Ishikawa (cell line): ENCODE results near the gene GRID2.

Experiments
- CEBPB ChIP-seq: IDR thresholded peaks from 2 replicates; pipeline ENCODE4 v1.6.1; 2012
- CREB1 ChIP-seq: IDR thresholded peaks from 2 replicates; pipeline ENCODE4 v1.6.1; 2012; ENCODE audit warnings: low read depth
- EGR1 ChIP-seq: IDR thresholded peaks from 2 replicates; pipeline ENCODE4 v1.6.1; 2012
- EP300 ChIP-seq: IDR thresholded peaks from 2 replicates; pipeline ENCODE4 v1.6.1; 2012; ENCODE audit warnings: borderline replicate concordance
- FOXM1 ChIP-seq: IDR thresholded peaks from 2 replicates; pipeline ENCODE4 v1.6.1; 2012; ENCODE audit warnings: low read depth, borderline replicate concordance
- MAX ChIP-seq: IDR thresholded peaks from 2 replicates; pipeline ENCODE4 v1.6.1; 2012
- NFIC ChIP-seq: IDR thresholded peaks from 2 replicates; pipeline ENCODE4 v1.6.1; 2012
- RAD21 ChIP-seq: IDR thresholded peaks from 2 replicates; pipeline ENCODE4 v1.6.1; 2012; ENCODE audit warnings: low read depth
- REST ChIP-seq: IDR thresholded peaks from 2 replicates; pipeline ENCODE4 v1.6.1; 2012; ENCODE audit warnings: low read depth, mild to moderate bottlenecking
- TAF1 ChIP-seq: IDR thresholded peaks from 2 replicates; pipeline ENCODE4 v1.6.1; 2012; ENCODE audit warnings: low read depth, mild to moderate bottlenecking
- TCF12 ChIP-seq: IDR thresholded peaks from 2 replicates; pipeline ENCODE4 v1.6.1; 2012; ENCODE audit warnings: low read depth
- TEAD4 ChIP-seq: IDR thresholded peaks from 2 replicates; pipeline ENCODE4 v1.6.1; 2012
- USF1 ChIP-seq: IDR thresholded peaks from 2 replicates; pipeline ENCODE4 v1.6.1; 2012
- YY1 ChIP-seq: IDR thresholded peaks from 2 replicates; pipeline ENCODE4 v1.6.1; 2012; ENCODE audit warnings: low read depth
- ZBTB7A ChIP-seq: IDR thresholded peaks from 2 replicates; pipeline ENCODE4 v1.6.1; 2012; ENCODE audit warnings: low read depth

GRID2 gene

GRCh38 chr4:93289241-93289640, 985.5 kb downstream of the GRID2 start:
- TF ChIP-seq CEBPB (no peak), CREB1 (no peak), NFIC (no peak), EP300 (no peak), TCF12 (no peak), ZBTB7A (no peak), USF1 (no peak), REST (no peak), YY1 (no peak), FOXM1 (no peak), TEAD4 (no peak), TAF1 (no peak), EGR1 (no peak), MAX (no peak), RAD21 (no peak)

GRCh38 chr4:93289831-93290230, 986.1 kb downstream of the GRID2 start:
- TF ChIP-seq TAF1 (no peak), NFIC (no peak), TCF12 (no peak), REST (no peak), ZBTB7A (no peak), YY1 (no peak), RAD21 (no peak)

- TF ChIP-seq ZBTB7A (no peak), FOXM1 (no peak), YY1 (no peak), RAD21 (no peak), REST (no peak), TEAD4 (no peak), CEBPB (no peak), TCF12 (no peak), CREB1 (no peak), NFIC (no peak), MAX (no peak), TAF1 (no peak), EGR1 (no peak), EP300 (no peak), USF1 (no peak)
These were observed 995.4 kb downstream of the GRID2 start for GRCh38 chr4:93299118-93299517.

GRCh38 chr4:93302310-93302709, 998.5 kb downstream of the GRID2 start:
- no peak for TF ChIP-seq USF1
- TF ChIP-seq RAD21, result no peak
- TF ChIP-seq CEBPB, result no peak
- no peak for TF ChIP-seq TEAD4
- no peak for TF ChIP-seq FOXM1
- TF ChIP-seq NFIC, result no peak
- TF ChIP-seq TCF12, result no peak
- no peak for TF ChIP-seq EGR1
- no peak for TF ChIP-seq REST
- no peak for TF ChIP-seq EP300
- no peak for TF ChIP-seq CREB1
- TF ChIP-seq ZBTB7A, result no peak
- TF ChIP-seq MAX, result no peak
